ENCODE measurements around the gene APOBEC2.

Gene APOBEC2

DNA sequence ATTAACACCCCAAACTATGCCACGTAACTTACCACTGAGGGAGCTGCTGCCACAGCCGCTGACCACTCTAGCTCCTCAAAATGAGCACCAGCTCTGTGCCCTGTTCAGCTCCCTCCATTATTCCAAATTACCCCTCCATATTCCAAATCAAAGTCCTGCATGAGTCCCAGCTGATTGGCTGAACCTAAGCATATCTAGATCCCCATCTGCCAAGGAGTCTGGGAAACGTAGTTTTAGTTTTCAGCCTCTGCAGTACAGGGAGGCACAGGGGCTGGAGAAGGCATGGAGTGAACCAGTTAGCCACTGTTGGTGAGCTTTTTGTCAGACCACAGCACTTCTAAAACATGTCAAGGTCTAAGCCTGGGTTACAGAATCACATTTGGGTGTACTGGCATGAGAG is 29.9 kb upstream of the APOBEC2 start:
- no peaks in the 10 kb centered on the region for H3K36me3 ChIP-seq (ENCODE audit: insufficient read depth, low read length)
- no peak overlapping the region for H3K4me3 ChIP-seq (ENCODE audit: low read length)
- no peaks in the 10 kb centered on the region for H3K9me3 ChIP-seq (replicated peaks; ENCODE audit: low read length)
- H3K4me2 ChIP-seq (ENCODE audit: low read length): no peak overlapping the region
- H3K27me3 ChIP-seq (ENCODE audit: control insufficient read depth, insufficient read depth, low read length): no peaks in the 10 kb centered on the region
- H3K4me1 ChIP-seq (ENCODE audit: control insufficient read depth, insufficient read depth, low read length): peaks cover 10% of the 10 kb centered on the region
- no peak overlapping the region for H3K9ac ChIP-seq (ENCODE audit: low read depth, low read length)

- Histone ChIP-seq H3K36me3 (ENCODE audit: insufficient read depth, low read length) (no peaks in the 10 kb centered on the region), H3K4me1 (ENCODE audit: control insufficient read depth, insufficient read depth, low read length) (peaks cover 16% of the 10 kb centered on the region), H3K4me2 (ENCODE audit: low read length) (no peak overlapping the region), H3K4me3 (ENCODE audit: low read length) (no peak overlapping the region), H3K9ac (ENCODE audit: low read depth, low read length) (no peak overlapping the region), H3K27me3 (ENCODE audit: control insufficient read depth, insufficient read depth, low read length) (no peaks in the 10 kb centered on the region), H3K9me3 (replicated peaks; ENCODE audit: low read length) (no peaks in the 10 kb centered on the region)
These were observed 27.0 kb upstream of the APOBEC2 start for GRCh38 chr6:41025966-41026530.

- Histone ChIP-seq H3K9ac (ENCODE audit: low read depth, low read length) (peak overlapping the region; percentile 86), H3K9me3 (replicated peaks; ENCODE audit: low read length) (no peaks in the 10 kb centered on the region), H3K4me2 (ENCODE audit: low read length) (peak overlapping the region; percentile 94), H3K4me1 (ENCODE audit: control insufficient read depth, insufficient read depth, low read length) (peaks cover 16% of the 10 kb centered on the region), H3K27me3 (ENCODE audit: control insufficient read depth, insufficient read depth, low read length) (no peaks in the 10 kb centered on the region), H3K4me3 (ENCODE audit: low read length) (peak overlapping the region; percentile 76), H3K36me3 (ENCODE audit: insufficient read depth, low read length) (no peaks in the 10 kb centered on the region)
These were observed 25.8 kb upstream of the APOBEC2 start for GRCh38 chr6:41027241-41027640.

DNA sequence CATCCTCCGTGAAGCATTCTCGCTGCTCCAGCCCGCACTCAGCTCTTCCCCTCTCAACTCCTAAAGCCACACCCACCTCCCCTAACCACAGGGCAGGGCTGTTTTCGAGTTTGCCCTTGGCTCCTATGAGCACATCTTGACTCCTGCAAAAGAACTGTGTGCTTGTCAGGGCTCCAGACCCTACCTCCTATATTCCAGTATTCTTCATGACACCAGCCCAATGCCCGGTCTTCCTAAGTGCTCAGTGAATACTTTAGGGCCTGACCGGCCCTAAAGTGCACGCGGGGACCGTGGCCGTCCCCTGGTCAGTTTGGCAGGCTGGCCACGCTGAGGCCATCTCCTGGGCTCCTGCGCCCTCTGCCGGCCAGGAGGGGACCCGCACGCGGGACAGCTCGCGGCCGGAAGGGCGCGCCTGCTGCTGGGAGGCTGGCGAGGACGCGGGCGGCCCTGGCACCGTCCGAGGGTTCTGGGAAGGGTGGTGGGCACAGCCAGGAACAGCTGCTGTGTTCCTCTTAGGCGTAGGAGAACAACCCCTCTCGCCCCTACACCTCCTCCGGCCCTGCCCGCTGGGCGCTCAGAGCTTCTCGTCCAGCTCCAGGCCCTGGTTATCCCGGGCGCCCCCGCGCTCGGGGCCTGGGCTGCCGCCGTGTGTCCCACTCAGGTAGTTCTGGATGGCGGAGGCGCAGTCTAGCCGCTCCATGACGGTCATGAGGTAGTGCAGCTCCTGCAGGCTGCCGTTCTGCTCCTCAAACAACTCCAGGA is 25.0 kb upstream of the APOBEC2 start:
- H3K9ac ChIP-seq (ENCODE audit: low read depth, low read length): peak overlapping the region; percentile 86

GRCh38 chr6:41028561-41029412 is 24.2 kb upstream of the APOBEC2 start:
- Histone ChIP-seq H3K4me1 (ENCODE audit: control insufficient read depth, insufficient read depth, low read length) (peaks cover 16% of the 10 kb centered on the region), H3K27me3 (ENCODE audit: control insufficient read depth, insufficient read depth, low read length) (no peaks in the 10 kb centered on the region), H3K36me3 (ENCODE audit: insufficient read depth, low read length) (no peaks in the 10 kb centered on the region), H3K9me3 (replicated peaks; ENCODE audit: low read length) (no peaks in the 10 kb centered on the region), H3K4me2 (ENCODE audit: low read length) (peak overlapping the region; percentile 94), H3K9ac (ENCODE audit: low read depth, low read length) (peak overlapping the region; percentile 86), H3K4me3 (ENCODE audit: low read length) (peak overlapping the region; percentile 76)

More for the DNA sequence above, 25.0 kb upstream of the APOBEC2 start:
- no peaks in the 10 kb centered on the region for H3K27me3 ChIP-seq (ENCODE audit: control insufficient read depth, insufficient read depth, low read length)
- peaks cover 16% of the 10 kb centered on the region for H3K4me1 ChIP-seq (ENCODE audit: control insufficient read depth, insufficient read depth, low read length)
- H3K4me2 ChIP-seq (ENCODE audit: low read length): peak overlapping the region; percentile 94
- H3K4me3 ChIP-seq (ENCODE audit: low read length): peak overlapping the region; percentile 76
- no peaks in the 10 kb centered on the region for H3K36me3 ChIP-seq (ENCODE audit: insufficient read depth, low read length)
- no peaks in the 10 kb centered on the region for H3K9me3 ChIP-seq (replicated peaks; ENCODE audit: low read length)

- Histone ChIP-seq H3K36me3 (ENCODE audit: insufficient read depth, low read length) (no peaks in the 10 kb centered on the region), H3K9me3 (replicated peaks; ENCODE audit: low read length) (no peaks in the 10 kb centered on the region), H3K4me2 (ENCODE audit: low read length) (no peak overlapping the region), H3K27me3 (ENCODE audit: control insufficient read depth, insufficient read depth, low read length) (peaks cover 13% of the 10 kb centered on the region), H3K9ac (ENCODE audit: low read depth, low read length) (no peak overlapping the region), H3K4me3 (ENCODE audit: low read length) (no peak overlapping the region), H3K4me1 (ENCODE audit: control insufficient read depth, insufficient read depth, low read length) (peaks cover 8% of the 10 kb centered on the region)
These were observed 20.2 kb upstream of the APOBEC2 start for GRCh38 chr6:41032830-41033229.

DNA sequence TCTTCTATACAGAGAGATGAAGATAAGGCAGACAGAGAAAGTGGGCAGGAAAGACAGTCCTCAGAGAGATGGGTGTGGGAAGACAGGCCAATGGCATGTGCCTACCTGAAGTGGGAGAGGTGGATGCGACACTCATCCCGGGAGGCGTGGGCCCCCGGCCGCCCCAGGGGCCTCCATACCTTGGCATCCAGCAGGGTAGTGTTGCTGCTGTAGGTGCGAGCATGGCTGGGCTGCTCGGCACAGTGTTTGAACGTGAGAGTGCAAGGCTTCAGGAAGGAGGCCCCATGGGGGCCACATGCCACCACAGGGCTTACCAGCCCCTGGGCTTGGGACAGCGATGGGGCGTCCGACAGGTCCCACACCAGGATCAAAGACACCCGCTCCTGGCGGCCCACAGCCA is 19.2 kb upstream of the APOBEC2 start:
- Histone ChIP-seq H3K9ac (ENCODE audit: low read depth, low read length) (no peak overlapping the region), H3K4me3 (ENCODE audit: low read length) (no peak overlapping the region), H3K27me3 (ENCODE audit: control insufficient read depth, insufficient read depth, low read length) (peaks cover 15% of the 10 kb centered on the region), H3K9me3 (replicated peaks; ENCODE audit: low read length) (no peaks in the 10 kb centered on the region), H3K36me3 (ENCODE audit: insufficient read depth, low read length) (no peaks in the 10 kb centered on the region), H3K4me2 (ENCODE audit: low read length) (no peak overlapping the region), H3K4me1 (ENCODE audit: control insufficient read depth, insufficient read depth, low read length) (no peaks in the 10 kb centered on the region)

- H3K36me3 ChIP-seq (ENCODE audit: insufficient read depth, low read length): no peaks in the 10 kb centered on the region
- no peak overlapping the region for H3K4me3 ChIP-seq (ENCODE audit: low read length)
- no peak overlapping the region for H3K9ac ChIP-seq (ENCODE audit: low read depth, low read length)
- no peak overlapping the region for H3K4me2 ChIP-seq (ENCODE audit: low read length)
- H3K4me1 ChIP-seq (ENCODE audit: control insufficient read depth, insufficient read depth, low read length): peaks cover 7% of the 10 kb centered on the region
- peaks cover 16% of the 10 kb centered on the region for H3K27me3 ChIP-seq (ENCODE audit: control insufficient read depth, insufficient read depth, low read length)
- no peaks in the 10 kb centered on the region for H3K9me3 ChIP-seq (replicated peaks; ENCODE audit: low read length)
These were observed 16.8 kb upstream of the APOBEC2 start for GRCh38 chr6:41036186-41036585.

GRCh38 chr6:41036601-41037000 is 16.4 kb upstream of the APOBEC2 start:
- Histone ChIP-seq H3K36me3 (ENCODE audit: insufficient read depth, low read length) (no peaks in the 10 kb centered on the region), H3K27me3 (ENCODE audit: control insufficient read depth, insufficient read depth, low read length) (peaks cover 16% of the 10 kb centered on the region), H3K4me1 (ENCODE audit: control insufficient read depth, insufficient read depth, low read length) (peaks cover 7% of the 10 kb centered on the region), H3K9ac (ENCODE audit: low read depth, low read length) (no peak overlapping the region), H3K4me2 (ENCODE audit: low read length) (no peak overlapping the region), H3K9me3 (replicated peaks; ENCODE audit: low read length) (no peaks in the 10 kb centered on the region), H3K4me3 (ENCODE audit: low read length) (no peak overlapping the region)

GRCh38 chr6:41037107-41037900 is 15.7 kb upstream of the APOBEC2 start:
- Histone ChIP-seq H3K9ac (ENCODE audit: low read depth, low read length) (no peak overlapping the region), H3K27me3 (ENCODE audit: control insufficient read depth, insufficient read depth, low read length) (peaks cover 16% of the 10 kb centered on the region), H3K4me2 (ENCODE audit: low read length) (no peak overlapping the region), H3K4me3 (ENCODE audit: low read length) (no peak overlapping the region), H3K4me1 (ENCODE audit: control insufficient read depth, insufficient read depth, low read length) (peaks cover 7% of the 10 kb centered on the region), H3K9me3 (replicated peaks; ENCODE audit: low read length) (no peaks in the 10 kb centered on the region), H3K36me3 (ENCODE audit: insufficient read depth, low read length) (no peaks in the 10 kb centered on the region)

- Histone ChIP-seq H3K36me3 (ENCODE audit: insufficient read depth, low read length) (no peaks in the 10 kb centered on the region), H3K4me1 (ENCODE audit: control insufficient read depth, insufficient read depth, low read length) (peaks cover 7% of the 10 kb centered on the region), H3K9me3 (replicated peaks; ENCODE audit: low read length) (no peaks in the 10 kb centered on the region), H3K4me3 (ENCODE audit: low read length) (no peak overlapping the region), H3K4me2 (ENCODE audit: low read length) (no peak overlapping the region), H3K9ac (ENCODE audit: low read depth, low read length) (no peak overlapping the region), H3K27me3 (ENCODE audit: control insufficient read depth, insufficient read depth, low read length) (peaks cover 16% of the 10 kb centered on the region)
These were observed 14.8 kb upstream of the APOBEC2 start for GRCh38 chr6:41038205-41038604.
